B cell (primary cell): ENCODE results near the gene MCOLN3. TPM values are rescaled to one million over a fixed set of nuclear protein-coding genes. Genes with fewer than 3 reads are reported as not detected.

Experiments
- ATAC-seq: fragments of 200-7000 bp; cut with Tn5 transposase; one replicate; pipeline ENCODE4 v1.10.0; 2021; ENCODE audit warnings: low read depth, mild to moderate bottlenecking, moderate number of reproducible peaks, moderate library complexity
- CTCF ChIA-PET: fragments of 350-600 bp; sonication (Branson Sonifier 250); formaldehyde crosslinking; loops from one replicate; lab custom pipeline; 2021; ENCODE audit warnings: antibody characterized with exemption, inconsistent platforms; lab: Charles Lee
- POLR2A ChIA-PET: fragments of 350-600 bp; sonication (Branson Sonifier 250); formaldehyde crosslinking; loops from one replicate; lab custom pipeline; 2021; ENCODE audit warnings: antibody characterized with exemption; lab: Charles Lee
- DNase-seq: peaks from one replicate; pipeline ENCODE4 v3.0.0; 2013
- H2AFZ ChIP-seq: 2 replicates; pipeline ENCODE4 v1.6.1; 2012; ENCODE audit warnings: mild to moderate bottlenecking, low read depth, low read length; ENCODE audit not compliant: insufficient read depth, poor library complexity, severe bottlenecking
- H3K27ac ChIP-seq, 2 donors: 1 replicate in 1 of 2; 2 replicates in 1 of 2; pipeline ENCODE4 v1.5.1; 2012 to 2013; ENCODE audit warnings: low read length in 2 of 2, mild to moderate bottlenecking in 2 of 2, moderate library complexity in 1 of 2
- H3K27me3 ChIP-seq, 4 experiments: fragments of 200-600 bp in 1 of 4; sonication (generic) in 1 of 4; replicated peaks in 1 of 4; 1 replicate in 2 of 4; 2 replicates in 2 of 4; pipeline versions ENCODE4 v1.6.1 to v1.7.0; 2013 to 2016; ENCODE audit warnings: low read length in 3 of 4, mild to moderate bottlenecking in 2 of 4, mixed read lengths in 1 of 4, moderate library complexity in 1 of 4; ENCODE audit not compliant: insufficient read depth in 4 of 4, control insufficient read depth in 3 of 4; ENCODE audit errors: control extremely low read depth in 1 of 4
- H3K36me3 ChIP-seq, 2 experiments: replicated peaks in 1 of 2; 1 replicate in 1 of 2; 2 replicates in 1 of 2; pipeline versions ENCODE4 v1.6.1 to v1.7.1; 2013; ENCODE audit warnings: low read length in 1 of 2; ENCODE audit not compliant: insufficient read depth in 2 of 2, control insufficient read depth in 1 of 2; ENCODE audit errors: control extremely low read depth in 1 of 2, extremely low read depth in 1 of 2
- H3K4me1 ChIP-seq, 2 donors: fragments of 200-600 bp in 1 of 2; sonication (generic) in 1 of 2; 1 replicate in 1 of 2; 2 replicates in 1 of 2; pipeline versions ENCODE4 v1.5.1 to v1.6.1; 2013 to 2017; ENCODE audit warnings: low read length in 2 of 2; ENCODE audit not compliant: control insufficient read depth in 2 of 2, insufficient read depth in 2 of 2
- H3K4me2 ChIP-seq: replicated peaks from 2 replicates; pipeline ENCODE3; 2012; ENCODE audit warnings: mild to moderate bottlenecking, low read depth, low read length; ENCODE audit not compliant: poor library complexity, severe bottlenecking
- H3K4me3 ChIP-seq, 5 experiments: fragments of 200-600 bp in 1 of 5; sonication (generic) in 1 of 5; 1 replicate in 3 of 5; 2 replicates in 2 of 5; pipeline versions ENCODE4 v1.5.1 to v1.7.0; 2011 to 2016; ENCODE audit warnings: low read length in 4 of 5, mild to moderate bottlenecking in 4 of 5, low read depth in 2 of 5, control low read depth in 1 of 5, moderate library complexity in 1 of 5; ENCODE audit not compliant: insufficient read depth in 1 of 5; ENCODE audit errors: control extremely low read depth in 1 of 5, extremely low read depth in 1 of 5
- H3K79me2 ChIP-seq: fragments of 200-600 bp; sonication (generic); one replicate; pipeline ENCODE4 v1.6.0; 2016; ENCODE audit warnings: low read length; ENCODE audit not compliant: control insufficient read depth, insufficient read depth
- H3K9ac ChIP-seq: fragments of 200-600 bp; sonication (generic); 2 replicates; pipeline ENCODE4 v1.6.1; 2017; ENCODE audit warnings: mild to moderate bottlenecking, low read length, moderate library complexity
- H3K9me3 ChIP-seq, 3 donors: one replicate each; pipeline versions ENCODE4 v1.6.1 to v1.7.1; 2013; ENCODE audit warnings: low read length in 2 of 3; ENCODE audit not compliant: control insufficient read depth in 2 of 3, insufficient read depth in 1 of 3; ENCODE audit errors: control extremely low read depth in 1 of 3
- H4K20me1 ChIP-seq: 2 replicates; pipeline ENCODE4 v1.6.0; 2012; ENCODE audit warnings: mild to moderate bottlenecking, low read length; ENCODE audit not compliant: insufficient read depth, control insufficient read depth, poor library complexity, severe bottlenecking
- H3K27ac Mint-ChIP-seq: one replicate; pipeline ENCODE4 v1.8.0; 2021; ENCODE audit warnings: mixed read lengths
- H3K27me3 Mint-ChIP-seq: one replicate; pipeline ENCODE4 v1.8.0; 2021; ENCODE audit warnings: mixed read lengths
- H3K4me1 Mint-ChIP-seq: one replicate; pipeline ENCODE4 v1.8.0; 2021; ENCODE audit warnings: mixed read lengths
- H3K4me3 Mint-ChIP-seq: one replicate; pipeline ENCODE4 v1.8.0; 2021; ENCODE audit warnings: mixed read lengths
- H3K9me3 Mint-ChIP-seq: one replicate; pipeline ENCODE4 v1.8.0; 2022; ENCODE audit warnings: mixed read lengths; ENCODE audit not compliant: insufficient read depth
- CTCF ChIP-seq: fragments of 200-600 bp; IDR thresholded peaks from one replicate; pipeline ENCODE4 v1.8.0; 2022; ENCODE audit warnings: antibody characterized with exemption, mild to moderate bottlenecking
- EZH2 ChIP-seq: IDR thresholded peaks from 2 replicates; pipeline ENCODE4 v1.6.1; 2012; ENCODE audit warnings: borderline replicate concordance, low read depth, mild to moderate bottlenecking, moderate library complexity, low read length; ENCODE audit not compliant: insufficient read depth, poor library complexity, severe bottlenecking
- WGBS: methylation state at CpG from one replicate; pipeline ENCODE4 v1.1.5; 2013; ENCODE audit warnings: missing lambda C conversion rate; ENCODE audit not compliant: insufficient coverage; 5-methylcytosine and 5-hydroxymethylcytosine counted together
- intact Hi-C: fragments of 100-400 bp; cut with micrococcal nuclease; formaldehyde crosslinking; loops from one replicate; pipeline ENCODE4 v1.10.0; 2022
- polyA plus RNA-seq: library from polyadenylated mRNA; depleted of rRNA; stranded (reverse); fragments of >200 nt; gene quantifications from 2 replicates; pipeline ENCODE4 v1.2.3, GENCODE V29; 2012
- total RNA-seq, 2 donors: library from RNA; stranded (reverse); fragments of 120-200 nt in 1 of 2; gene quantifications; 1 replicate in 1 of 2; 2 replicates in 1 of 2; pipeline versions ENCODE4 v1.2.3 to v1.2.4, GENCODE V29; 2013 to 2022

The MCOLN3 gene
- total and polyA plus RNA-seq, 2 donors (not counting 1 experiment from before 2014, with no cell fraction given), result 0.10 TPM; not detected in 1

- TF ChIP-seq EZH2 (no peak), CTCF (no peak)
- peaks cover 0 to 25% (median 15%) of the 10 kb centered on the region in 4 experiments for H3K27me3 ChIP-seq
- DNase-seq (no peak), ATAC-seq (no peak)
- Mint-ChIP-seq H3K27ac (no peak overlapping the region), H3K27me3 (peaks cover 39% of the 10 kb centered on the region), H3K4me1 (peaks cover 6% of the 10 kb centered on the region), H3K4me3 (no peak overlapping the region), H3K9me3 (no peaks in the 10 kb centered on the region)
- H3K9ac ChIP-seq, result no peak overlapping the region
- H3K4me2 ChIP-seq, result no peak overlapping the region
- ChIA-PET CTCF (interaction anchor here (1.5 kb wide), 1 partner anchor 15 kb away, joined by 5 read pairs; no protein-coding TSS in a partner anchor), POLR2A (no interaction called here)
- no peaks in the 10 kb centered on the region for H3K36me3 ChIP-seq
- H3K79me2 ChIP-seq, result no peaks in the 10 kb centered on the region
- H4K20me1 ChIP-seq, result no peaks in the 10 kb centered on the region
- peaks cover 0 to 1% (median 0%) of the 10 kb centered on the region in 3 donors for H3K9me3 ChIP-seq
- H2AFZ ChIP-seq, result no peak overlapping the region
- no peak overlapping the region for H3K4me3 ChIP-seq
- H3K27ac ChIP-seq, result no peak overlapping the region
- H3K4me1 ChIP-seq, result peaks cover 4 to 5% of the 10 kb centered on the region in 2 donors
- intact Hi-C loops, result no loop called here
Measured at GRCh38 chr1:85042413-85042812, 5.9 kb downstream of the MCOLN3 start.

- Histone ChIP-seq H3K4me1 (no peaks in the 10 kb centered on the region), H3K79me2 (no peaks in the 10 kb centered on the region), H2AFZ (no peak overlapping the region), H3K27me3 (peaks cover 0 to 19% (median 10%) of the 10 kb centered on the region in 4 experiments), H3K36me3 (no peaks in the 10 kb centered on the region), H3K4me2 (no peak overlapping the region), H3K9ac (no peak overlapping the region), H4K20me1 (no peaks in the 10 kb centered on the region), H3K4me3 (no peak overlapping the region), H3K27ac (no peak overlapping the region), H3K9me3 (peaks cover 0 to 1% (median 0%) of the 10 kb centered on the region in 3 donors)
- ChIA-PET POLR2A (no interaction called here), CTCF (interaction anchor here (0.6 to 1.5 kb wide), 2 partner anchors 14 to 67 kb away, joined by 3 to 5 read pairs; no protein-coding TSS in a partner anchor)
- no peak for ATAC-seq
- peaks cover 36% of the 10 kb centered on the region for H3K27me3 Mint-ChIP-seq
- no peaks in the 10 kb centered on the region for H3K9me3 Mint-ChIP-seq
- H3K27ac Mint-ChIP-seq, result no peak overlapping the region
- intact Hi-C loops, result no loop called here
- DNase-seq, result no peak
- WGBS, result no CpG with 5 or more reads among the region's 5 CpGs
- H3K4me1 Mint-ChIP-seq, result no peaks in the 10 kb centered on the region
- no peak for TF ChIP-seq CTCF
- TF ChIP-seq EZH2, result no peak
- no peak overlapping the region for H3K4me3 Mint-ChIP-seq
Measured at GRCh38 chr1:85041793-85042192, 6.5 kb downstream of the MCOLN3 start.
